A673 (cell line): Measurements from ENCODE around the gene ESR2. TPM values are rescaled to one million over a fixed set of nuclear protein-coding genes. Genes with fewer than 3 reads are reported as not detected.
A peak's percentile ranks its signal among the peaks of the same experiment; 100 is the strongest.

ENCODE experiments used
- BruUV-seq: library from RNA; stranded (reverse); fragments of 400-500 nt; replicated peaks from 2 replicates; lab custom pipeline; 2021; lab: Mats Ljungman, UMichigan
- CTCF ChIA-PET: fragments of 300-600 bp; sonication (Branson Sonifier 250); formaldehyde crosslinking; loops from one replicate; lab custom pipeline; 2022; ENCODE audit warnings: antibody characterized with exemption; lab: Charles Lee
- POLR2A ChIA-PET: fragments of 300-600 bp; sonication (Branson Sonifier 250); formaldehyde crosslinking; loops from one replicate; lab custom pipeline; 2022; ENCODE audit warnings: antibody characterized with exemption; ENCODE audit not compliant: low non-redundant PET; lab: Charles Lee
- DNase-seq: peaks from one replicate; pipeline ENCODE4 v3.0.0-alpha.2; 2015; ENCODE audit warnings: low spot score
- H3K27ac ChIP-seq: fragments of 200-600 bp; sonication (generic); 2 replicates; pipeline ENCODE4 v1.5.1; 2016; ENCODE audit warnings: mixed run types, low read depth, mild to moderate bottlenecking, mixed read lengths, antibody characterized with exemption, low read length; ENCODE audit not compliant: poor library complexity, severe bottlenecking
- H3K27me3 ChIP-seq: fragments of 200-600 bp; sonication (generic); replicated peaks from 2 replicates; pipeline ENCODE4 v1.6.1; 2017; ENCODE audit warnings: mixed run types, low read depth, mild to moderate bottlenecking, mixed read lengths, antibody characterized with exemption, low read length; ENCODE audit not compliant: insufficient read depth, poor library complexity
- H3K36me3 ChIP-seq: fragments of 200-600 bp; sonication (generic); 2 replicates; pipeline ENCODE4 v1.6.1; 2016; ENCODE audit warnings: mixed run types, mild to moderate bottlenecking, mixed read lengths, antibody characterized with exemption, low read length; ENCODE audit not compliant: insufficient read depth, poor library complexity, severe bottlenecking
- H3K4me1 ChIP-seq: fragments of 200-600 bp; sonication (generic); 2 replicates; pipeline ENCODE4 v1.6.1; 2017; ENCODE audit warnings: mixed run types, mild to moderate bottlenecking, mixed read lengths, antibody characterized with exemption, low read length; ENCODE audit not compliant: insufficient read depth, poor library complexity, severe bottlenecking
- H3K4me3 ChIP-seq: fragments of 200-600 bp; sonication (generic); 2 replicates; pipeline ENCODE4 v1.5.1; 2016; ENCODE audit warnings: low read depth, mixed run types, mild to moderate bottlenecking, mixed read lengths, low read length; ENCODE audit not compliant: poor library complexity, severe bottlenecking
- H3K9me3 ChIP-seq: fragments of 200-600 bp; sonication (generic); 2 replicates; pipeline ENCODE4 v1.6.1; 2016; ENCODE audit warnings: mixed run types, low read depth, mild to moderate bottlenecking, mixed read lengths, antibody characterized with exemption, low read length; ENCODE audit not compliant: poor library complexity, severe bottlenecking
- EZH2 ChIP-seq: fragments of 200-600 bp; sonication (generic); IDR thresholded peaks from 2 replicates; pipeline ENCODE4 v1.6.1; 2017; ENCODE audit warnings: borderline replicate concordance, low read depth, mild to moderate bottlenecking, mixed read lengths, antibody characterized with exemption, low read length; ENCODE audit not compliant: poor library complexity, severe bottlenecking
- intact Hi-C: fragments of 100-400 bp; cut with micrococcal nuclease; formaldehyde crosslinking; loops from one replicate; pipeline ENCODE4 v1.10.0; 2022; ENCODE audit not compliant: unreplicated experiment
- total RNA-seq: library from RNA; stranded (reverse); gene quantifications from 2 replicates; pipeline ENCODE4 v1.2.3, GENCODE V29; 2021
- TF ChIP-seq, protein P1 (sequence below): fragments of 300-800, 200-600 bp; sonication (generic); conservative IDR thresholded peaks from 2 replicates; pipeline ENCODE4 v1.5.1; 2017; ENCODE audit warnings: low read depth, mild to moderate bottlenecking, antibody characterized with exemption, low read length, moderate library complexity, mixed read lengths

The ESR2 gene
- total RNA-seq, 1 experiment from 2014 or later = 0.71 TPM

DNA sequence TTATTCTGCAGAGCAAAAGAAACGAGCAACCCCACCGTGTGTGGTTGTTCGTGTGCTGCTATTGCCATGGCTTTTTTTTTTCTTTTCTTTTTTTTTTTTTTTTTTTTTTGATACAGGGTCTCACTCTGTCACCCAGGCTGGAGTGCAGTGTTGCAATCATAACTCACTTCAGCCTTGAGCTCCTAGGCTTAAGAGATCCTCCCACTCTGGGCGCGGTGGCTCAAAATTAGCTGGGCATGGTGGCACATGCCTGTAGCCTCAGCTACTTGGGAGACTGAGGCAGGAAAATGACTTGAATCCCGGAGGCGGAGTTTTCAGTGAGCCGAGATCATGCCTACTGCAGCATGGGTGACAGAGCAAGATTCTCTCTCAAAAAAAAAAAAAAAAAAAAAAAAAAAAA is 144.2 kb downstream of the ESR2 start:
- no TSS peak for BruUV-seq
- TF ChIP-seq EZH2 = no peak
- TF ChIP-seq, protein P1, sequence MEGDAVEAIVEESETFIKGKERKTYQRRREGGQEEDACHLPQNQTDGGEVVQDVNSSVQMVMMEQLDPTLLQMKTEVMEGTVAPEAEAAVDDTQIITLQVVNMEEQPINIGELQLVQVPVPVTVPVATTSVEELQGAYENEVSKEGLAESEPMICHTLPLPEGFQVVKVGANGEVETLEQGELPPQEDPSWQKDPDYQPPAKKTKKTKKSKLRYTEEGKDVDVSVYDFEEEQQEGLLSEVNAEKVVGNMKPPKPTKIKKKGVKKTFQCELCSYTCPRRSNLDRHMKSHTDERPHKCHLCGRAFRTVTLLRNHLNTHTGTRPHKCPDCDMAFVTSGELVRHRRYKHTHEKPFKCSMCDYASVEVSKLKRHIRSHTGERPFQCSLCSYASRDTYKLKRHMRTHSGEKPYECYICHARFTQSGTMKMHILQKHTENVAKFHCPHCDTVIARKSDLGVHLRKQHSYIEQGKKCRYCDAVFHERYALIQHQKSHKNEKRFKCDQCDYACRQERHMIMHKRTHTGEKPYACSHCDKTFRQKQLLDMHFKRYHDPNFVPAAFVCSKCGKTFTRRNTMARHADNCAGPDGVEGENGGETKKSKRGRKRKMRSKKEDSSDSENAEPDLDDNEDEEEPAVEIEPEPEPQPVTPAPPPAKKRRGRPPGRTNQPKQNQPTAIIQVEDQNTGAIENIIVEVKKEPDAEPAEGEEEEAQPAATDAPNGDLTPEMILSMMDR = no peak
- H3K9me3 ChIP-seq = no peaks in the 10 kb centered on the region
- H3K27me3 ChIP-seq = no peaks in the 10 kb centered on the region
- H3K27ac ChIP-seq = no peak overlapping the region
- no peaks in the 10 kb centered on the region for H3K4me1 ChIP-seq
- intact Hi-C loops = no loop called here
- peaks cover 5% of the 10 kb centered on the region for H3K36me3 ChIP-seq
- DNase-seq = no peak
- CTCF ChIA-PET = no interaction called here
- no peak overlapping the region for H3K4me3 ChIP-seq
- POLR2A ChIA-PET = no interaction called here

DNA sequence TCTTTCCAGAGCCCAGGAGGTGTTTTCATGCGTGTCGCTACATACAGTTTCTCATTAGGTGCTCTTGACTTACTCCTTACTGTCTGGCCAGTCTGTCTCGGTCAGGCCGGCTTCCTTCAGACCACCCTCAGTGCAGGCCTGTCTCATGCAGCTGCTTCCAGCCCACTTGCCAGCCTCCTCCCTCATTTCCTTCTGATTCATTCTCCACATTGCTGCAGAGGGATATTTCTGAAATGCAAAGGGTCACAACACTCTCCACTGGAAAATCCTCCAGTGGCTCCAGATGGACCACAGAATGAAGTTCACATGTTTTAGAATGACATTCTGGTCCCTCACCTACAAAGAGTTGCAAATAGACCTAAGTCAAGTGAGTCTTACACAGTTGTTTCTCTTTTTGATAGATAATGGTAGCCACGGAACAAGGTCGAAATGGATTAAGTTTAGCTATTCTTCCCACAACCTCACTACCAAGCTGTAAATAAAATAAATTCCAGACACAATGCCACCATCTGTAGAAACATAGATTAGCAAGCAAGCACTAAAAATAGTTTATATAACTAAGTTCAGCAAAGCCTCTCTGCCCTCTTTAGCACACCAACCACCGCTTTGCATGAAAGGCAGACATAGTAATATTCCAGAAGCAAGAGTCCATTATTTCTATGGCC is 146.9 kb downstream of the ESR2 start:
- H3K27me3 ChIP-seq = no peaks in the 10 kb centered on the region
- CTCF ChIA-PET = no interaction called here
- intact Hi-C loops = no loop called here
- no peak for DNase-seq
- POLR2A ChIA-PET = no interaction called here
- H3K9me3 ChIP-seq = no peaks in the 10 kb centered on the region
- TF ChIP-seq, protein P1 = no peak
- TF ChIP-seq EZH2 = no peak
- no TSS peak for BruUV-seq
- H3K4me1 ChIP-seq = no peaks in the 10 kb centered on the region
- no peak overlapping the region for H3K4me3 ChIP-seq
- no peak overlapping the region for H3K27ac ChIP-seq
- H3K36me3 ChIP-seq = peaks cover 22% of the 10 kb centered on the region

DNA sequence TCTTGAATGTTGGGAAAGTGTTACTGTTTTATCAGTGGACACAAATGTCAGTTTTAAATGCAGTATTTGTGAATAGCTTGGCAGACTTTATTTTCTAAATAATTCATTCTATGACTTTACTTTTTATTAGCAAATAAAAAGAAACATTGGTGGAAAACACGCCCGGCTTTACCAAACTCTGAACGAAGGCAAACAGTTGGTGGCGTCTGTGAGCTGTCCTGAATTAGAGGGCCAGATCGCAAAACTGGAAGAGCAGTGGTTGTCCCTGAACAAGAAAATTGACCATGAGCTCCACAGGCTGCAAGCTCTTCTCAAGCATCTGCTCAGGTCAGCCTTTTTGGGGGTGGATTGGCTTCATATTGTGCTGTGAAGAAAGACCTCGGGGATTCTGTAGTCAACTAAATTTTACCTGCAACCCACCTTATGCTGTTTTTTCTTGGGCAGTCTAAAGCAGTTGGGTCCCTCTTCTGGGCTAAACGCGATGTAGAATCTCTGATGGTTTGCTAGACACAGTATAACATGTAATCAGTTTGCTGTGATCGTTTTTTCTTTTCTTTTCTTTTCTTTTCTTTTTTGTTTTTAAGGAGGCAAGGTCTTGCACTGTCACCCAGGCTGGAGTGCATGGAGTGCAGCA is 156.4 kb downstream of the ESR2 start:
- POLR2A ChIA-PET = no interaction called here
- intact Hi-C loops = no loop called here
- CTCF ChIA-PET = interaction anchor here (0.9 kb wide), 1 partner anchor 157 kb away, joined by 3 read pairs; no protein-coding TSS in a partner anchor
- Histone ChIP-seq H3K9me3 (no peaks in the 10 kb centered on the region), H3K27ac (no peak overlapping the region), H3K27me3 (no peaks in the 10 kb centered on the region), H3K4me1 (no peaks in the 10 kb centered on the region), H3K4me3 (no peak overlapping the region), H3K36me3 (peaks cover 22% of the 10 kb centered on the region)
- no peak for DNase-seq
- TF ChIP-seq, protein P1 = 0 out of 2 replicates have a peak, but pooled peaks have one; percentile 24
- TF ChIP-seq EZH2 = no peak
- BruUV-seq = no TSS peak
